Neural progenitor cell (in vitro differentiated cells): ENCODE measurements around the gene PITPNM1. TPM values are rescaled to one million over a fixed set of nuclear protein-coding genes. Genes with fewer than 3 reads are reported as not detected.

ENCODE experiments used
- DNase-seq: peaks from one replicate; pipeline ENCODE4 v3.0.0-alpha.2; 2016; ENCODE audit warnings: low spot score
- H2AFZ ChIP-seq: fragments of 200-600 bp; sonication (generic); replicated peaks from 2 replicates; pipeline ENCODE4 v1.6.1; 2016; ENCODE audit warnings: antibody characterized with exemption
- H3F3A ChIP-seq: fragments of 200-600 bp; sonication (generic); 2 replicates; pipeline ENCODE4 v1.6.1; 2016; ENCODE audit warnings: antibody characterized with exemption, low read depth
- H3K27ac ChIP-seq: fragments of 200-600 bp; sonication (generic); 2 replicates; pipeline ENCODE4 v1.5.1; 2016; ENCODE audit warnings: mild to moderate bottlenecking
- H3K27me3 ChIP-seq: fragments of 200-600 bp; sonication (generic); 2 replicates; pipeline ENCODE4 v1.6.1; 2016; ENCODE audit warnings: mild to moderate bottlenecking, moderate library complexity
- H3K36me3 ChIP-seq: fragments of 200-600 bp; sonication (generic); 2 replicates; pipeline ENCODE4 v1.5.1; 2016
- H3K4me1 ChIP-seq: fragments of 200-600 bp; sonication (generic); 2 replicates; pipeline ENCODE4 v1.6.1; 2016; ENCODE audit warnings: mixed run types
- H3K4me2 ChIP-seq: fragments of 200-600 bp; sonication (generic); 2 replicates; pipeline ENCODE4 v1.6.1; 2016
- H3K4me3 ChIP-seq: fragments of 200-600 bp; sonication (generic); 2 replicates; pipeline ENCODE4 v1.5.1; 2016
- H3K79me2 ChIP-seq: fragments of 200-600 bp; sonication (generic); 2 replicates; pipeline ENCODE4 v1.6.1; 2016; ENCODE audit warnings: low read depth
- H3K9ac ChIP-seq: fragments of 200-600 bp; sonication (generic); 2 replicates; pipeline ENCODE4 v1.6.1; 2016
- H3K9me3 ChIP-seq: fragments of 200-600 bp; sonication (generic); 2 replicates; pipeline ENCODE4 v1.5.1; 2016; ENCODE audit warnings: low read depth
- H4K20me1 ChIP-seq: fragments of 200-600 bp; sonication (generic); 2 replicates; pipeline ENCODE4 v1.6.1; 2016; ENCODE audit warnings: low read depth
- H3K27ac Mint-ChIP-seq: 3 replicates; pipeline ENCODE4 v1.8.0; 2021; ENCODE audit warnings: mixed read lengths
- H3K27me3 Mint-ChIP-seq: 2 replicates; pipeline ENCODE4 v1.8.0; 2022; ENCODE audit warnings: low read depth, mild to moderate bottlenecking, inconsistent platforms, moderate library complexity, mixed read lengths; ENCODE audit not compliant: insufficient read depth
- H3K36me3 Mint-ChIP-seq: 3 replicates; pipeline ENCODE4 v1.8.0; 2021; ENCODE audit warnings: mixed read lengths
- H3K4me1 Mint-ChIP-seq: 3 replicates; pipeline ENCODE4 v1.8.0; 2021; ENCODE audit warnings: mixed read lengths
- H3K4me3 Mint-ChIP-seq: 3 replicates; pipeline ENCODE4 v1.8.0; 2021; ENCODE audit warnings: mild to moderate bottlenecking, moderate library complexity, mixed read lengths
- H3K9me3 Mint-ChIP-seq: 3 replicates; pipeline ENCODE4 v1.8.0; 2020; ENCODE audit warnings: mixed read lengths
- CTCF ChIP-seq: fragments of 200-600 bp; sonication (generic); IDR thresholded peaks from 2 replicates; pipeline ENCODE4 v1.5.1; 2017; ENCODE audit warnings: antibody characterized with exemption, mild to moderate bottlenecking
- EZH2 ChIP-seq: fragments of 200-600 bp; sonication (generic); IDR thresholded peaks from 2 replicates; pipeline ENCODE4 v1.6.1; 2017; ENCODE audit warnings: antibody characterized with exemption, mild to moderate bottlenecking, moderate library complexity
- EZH2phosphoT487 ChIP-seq: fragments of 200-600 bp; sonication (generic); IDR thresholded peaks from 2 replicates; pipeline ENCODE4 v1.6.1; 2017; ENCODE audit warnings: antibody characterized with exemption
- microRNA-seq: library from miRNA; unstranded; fragments of <30 nt; microRNA quantifications from one replicate; pipeline ENCODE4, GENCODE V29; 2016
- small RNA-seq: library from RNA; depleted of rRNA; stranded (forward); fragments of <200 nt; gene quantifications from one replicate; pipeline ENCODE3, GENCODE V24; 2015
- total RNA-seq: library from RNA; depleted of rRNA; stranded (reverse); fragments of >200 nt; gene quantifications from 2 replicates; pipeline ENCODE4 v1.2.3, GENCODE V29; 2015; ENCODE audit warnings: low replicate concordance

PITPNM1 gene
- total RNA-seq, 1 donor from 2014 or later, result 7.7 TPM

- Histone ChIP-seq H3K27me3 (no peaks in the 10 kb centered on the region), H3F3A (peaks cover 12% of the 10 kb centered on the region), H2AFZ (no peak overlapping the region), H3K79me2 (no peaks in the 10 kb centered on the region), H4K20me1 (no peaks in the 10 kb centered on the region), H3K36me3 (no peaks in the 10 kb centered on the region), H3K4me2 (no peak overlapping the region), H3K27ac (no peak overlapping the region), H3K9ac (no peak overlapping the region), H3K4me3 (no peak overlapping the region), H3K4me1 (no peaks in the 10 kb centered on the region), H3K9me3 (no peaks in the 10 kb centered on the region)
- Mint-ChIP-seq H3K4me3 (peak overlapping the region; percentile 13), H3K27ac (no peak overlapping the region), H3K4me1 (peaks cover 25% of the 10 kb centered on the region), H3K9me3 (no peaks in the 10 kb centered on the region), H3K36me3 (no peaks in the 10 kb centered on the region), H3K27me3 (peaks cover 6% of the 10 kb centered on the region)
- no peak for DNase-seq
- no peak for TF ChIP-seq EZH2
- no peak for TF ChIP-seq CTCF
- TF ChIP-seq EZH2phosphoT487, result no peak
Observed at GRCh38 chr11:67448220-67448609, 56.9 kb downstream of the PITPNM1 start.

- Mint-ChIP-seq H3K27ac (peak overlapping the region; percentile 22), H3K4me3 (peak overlapping the region; percentile 87), H3K4me1 (peaks cover 23% of the 10 kb centered on the region), H3K36me3 (no peaks in the 10 kb centered on the region), H3K9me3 (no peaks in the 10 kb centered on the region), H3K27me3 (peaks cover 5% of the 10 kb centered on the region)
- H3K4me1 ChIP-seq, result no peaks in the 10 kb centered on the region
- H3K27me3 ChIP-seq, result no peaks in the 10 kb centered on the region
- H2AFZ ChIP-seq, result no peak overlapping the region
- H3K4me3 ChIP-seq, result no peak overlapping the region
- no peaks in the 10 kb centered on the region for H4K20me1 ChIP-seq
- no peaks in the 10 kb centered on the region for H3K9me3 ChIP-seq
- no peak overlapping the region for H3K4me2 ChIP-seq
- TF ChIP-seq CTCF (no peak), EZH2 (no peak), EZH2phosphoT487 (no peak)
- H3K79me2 ChIP-seq, result no peaks in the 10 kb centered on the region
- H3K36me3 ChIP-seq, result no peaks in the 10 kb centered on the region
- no peak overlapping the region for H3K9ac ChIP-seq
- no peak for DNase-seq
- no peak overlapping the region for H3K27ac ChIP-seq
- H3F3A ChIP-seq, result peaks cover 19% of the 10 kb centered on the region
Observed at GRCh38 chr11:67445515-67445914, 59.6 kb downstream of the PITPNM1 start.

- DNase-seq, result no peak
- Histone ChIP-seq H3K4me1 (no peaks in the 10 kb centered on the region), H3K27ac (peak overlapping the region; percentile 17), H3K4me3 (peak overlapping the region; percentile 81), H3K9me3 (no peaks in the 10 kb centered on the region), H3K9ac (peak overlapping the region; percentile 73), H4K20me1 (no peaks in the 10 kb centered on the region), H3K27me3 (no peaks in the 10 kb centered on the region), H3F3A (peaks cover 19% of the 10 kb centered on the region), H3K79me2 (no peaks in the 10 kb centered on the region), H2AFZ (no peak overlapping the region), H3K36me3 (no peaks in the 10 kb centered on the region), H3K4me2 (peak overlapping the region; percentile 83)
- Mint-ChIP-seq H3K4me1 (peaks cover 14% of the 10 kb centered on the region), H3K27me3 (peaks cover 2% of the 10 kb centered on the region), H3K4me3 (peak overlapping the region; percentile 89), H3K27ac (no peak overlapping the region), H3K9me3 (no peaks in the 10 kb centered on the region), H3K36me3 (peaks cover 6% of the 10 kb centered on the region)
- TF ChIP-seq EZH2 (no peak), CTCF (no peak), EZH2phosphoT487 (no peak)
Observed at GRCh38 chr11:67442504-67443404, 62.4 kb downstream of the PITPNM1 start.

Small RNA genes within 50 kb of the gene (microRNA-seq; reads per million reads assigned to microRNA genes)
- not detected for gene MIR6752

Small RNA genes within 50 kb of the gene (small RNA-seq; reads per million reads assigned to genes)
- not detected for gene MIR6752

Other genes with a start within 250 kb of the PITPNM1 start
- gene GRK2, start 238.9 kb downstream of the PITPNM1 start, total RNA-seq, result 30.0 and 54.4 TPM in 2 replicates
- gene ANKRD13D, start 216.1 kb downstream of the PITPNM1 start, total RNA-seq, result 21.0 and 29.2 TPM in 2 replicates
- gene SSH3, start 201.8 kb downstream of the PITPNM1 start, total RNA-seq, result 1.4 and 7.1 TPM in 2 replicates
- gene POLD4, start 151.8 kb downstream of the PITPNM1 start, total RNA-seq, result 1.1 and 17.8 TPM in 2 replicates
- 2.0 and 3.7 TPM in 2 replicates for gene CLCF1, start 131.8 kb downstream of the PITPNM1 start, total RNA-seq
- 10.4 and 37.5 TPM in 2 replicates for gene RAD9A, start 113.4 kb downstream of the PITPNM1 start, total RNA-seq
- gene PPP1CA, start 103.5 kb downstream of the PITPNM1 start, total RNA-seq, result 102 and 189 TPM in 2 replicates
- 0.15 and 1.1 TPM in 2 replicates for gene TBC1D10C, start 101.3 kb downstream of the PITPNM1 start, total RNA-seq
- 0.22 and 0.52 TPM in 2 replicates for gene CARNS1, start 89.7 kb downstream of the PITPNM1 start, total RNA-seq
- gene RPS6KB2, start 76.9 kb downstream of the PITPNM1 start, total RNA-seq, result 23.7 and 51.3 TPM in 2 replicates
- 1.1 TPM in 1 of 2 replicates, not detected in the other for gene PTPRCAP, start 67.7 kb downstream of the PITPNM1 start, total RNA-seq
- gene CORO1B, start 61.9 kb downstream of the PITPNM1 start, total RNA-seq, result 25.5 and 68.4 TPM in 2 replicates
- gene GPR152, start 52.6 kb downstream of the PITPNM1 start, total RNA-seq, result not detected in 2 replicates
- gene CABP4, start 50.0 kb downstream of the PITPNM1 start, total RNA-seq, result not detected in 2 replicates
- 68.1 and 88.8 TPM in 2 replicates for gene TMEM134, start 36.1 kb downstream of the PITPNM1 start, total RNA-seq
- gene AIP, start 22.3 kb downstream of the PITPNM1 start, total RNA-seq, result 20.3 and 38.5 TPM in 2 replicates
- gene CDK2AP2, start 2.8 kb upstream of the PITPNM1 start, total RNA-seq, result 2.1 and 17.1 TPM in 2 replicates
- gene CABP2, start 18.1 kb upstream of the PITPNM1 start, total RNA-seq, result not detected in 2 replicates
- gene GSTP1, start 78.4 kb upstream of the PITPNM1 start, total RNA-seq, result 436 and 1,035 TPM in 2 replicates
- gene NDUFV1, start 101.6 kb upstream of the PITPNM1 start, total RNA-seq, result 71.0 and 137 TPM in 2 replicates
- 1.6 and 4.1 TPM in 2 replicates for gene NUDT8, start 124.6 kb upstream of the PITPNM1 start, total RNA-seq
- not detected in 2 replicates for gene TBX10, start 134.4 kb upstream of the PITPNM1 start, total RNA-seq
- not detected in 2 replicates for gene ACY3, start 145.4 kb upstream of the PITPNM1 start, total RNA-seq
- not detected in 2 replicates for gene ALDH3B2, start 169.3 kb upstream of the PITPNM1 start, total RNA-seq